Heart left ventricle (tissue), 16 donors: Measurements from ENCODE around the gene LRP2BP. TPM values are rescaled to one million over a fixed set of nuclear protein-coding genes. Genes with fewer than 3 reads are reported as not detected.

Experiments
- ATAC-seq, 4 donors: fragments of 200-7000 bp; cut with Tn5 transposase; one replicate each; pipeline ENCODE4 v1.9.1; 2020 to 2022; ENCODE audit warnings: moderate library complexity in 4 of 4, mild to moderate bottlenecking in 3 of 4, moderate number of reproducible peaks in 1 of 4
- DNase-seq, 5 donors: peaks; one replicate each; pipeline ENCODE4 v3.0.0-alpha.2; 2020
- H3K27ac ChIP-seq, 12 donors: fragments of 200-600 bp; sonication (generic) in 4 of 12; one replicate each; pipeline versions ENCODE4 v1.5.0 to v1.8.0; 2016 to 2022; ENCODE audit warnings: mild to moderate bottlenecking in 2 of 12
- H3K27me3 ChIP-seq, 9 donors: fragments of 200-600 bp; sonication (generic) in 2 of 9; one replicate each; pipeline versions ENCODE4 v1.5.1 to v1.8.0; 2016 to 2022; ENCODE audit warnings: mild to moderate bottlenecking in 3 of 9
- H3K36me3 ChIP-seq, 9 donors: fragments of 200-600 bp; sonication (generic) in 2 of 9; one replicate each; pipeline versions ENCODE4 v1.5.0 to v1.8.0; 2018 to 2022; ENCODE audit warnings: mild to moderate bottlenecking in 2 of 9
- H3K4me1 ChIP-seq, 12 donors: fragments of 200-600 bp; sonication (generic) in 4 of 12; one replicate each; pipeline versions ENCODE4 v1.5.0 to v1.8.0; 2016 to 2022; ENCODE audit warnings: mild to moderate bottlenecking in 3 of 12
- H3K4me3 ChIP-seq, 12 donors: fragments of 200-600 bp; sonication (generic) in 4 of 12; one replicate each; pipeline versions ENCODE4 v1.5.0 to v1.8.0; 2017 to 2022; ENCODE audit warnings: mild to moderate bottlenecking in 9 of 12, moderate library complexity in 4 of 12
- H3K9me3 ChIP-seq, 12 donors: fragments of 200-600 bp; sonication (generic) in 4 of 12; one replicate each; pipeline versions ENCODE4 v1.5.0 to v1.8.0; 2016 to 2022; ENCODE audit warnings: mild to moderate bottlenecking in 1 of 12
- POLR2A ChIP-seq, 2 donors: fragments of 450-650 bp; IDR thresholded peaks; one replicate each; pipeline ENCODE4 v1.6.1; 2017; ENCODE audit warnings: antibody characterized with exemption in 2 of 2, mild to moderate bottlenecking in 2 of 2, moderate library complexity in 2 of 2
- WGBS, 4 donors: extraction: QIAGEN DNeasy Blood & Tissue Kit in 2 of 4; methylation state at CpG; one replicate each; pipeline versions ENCODE4 v1.1.5 to v1.1.7; 2013 to 2018; 5-methylcytosine and 5-hydroxymethylcytosine counted together
- intact Hi-C, 10 donors: fragments of 100-400 bp; cut with DNase I; formaldehyde crosslinking; loops; one replicate each; pipeline versions ENCODE4 v1.11.1 to v1.14.2; 2022
- polyA plus RNA-seq, 2 donors: library from polyadenylated mRNA; stranded (reverse); fragments of 200-250 nt; gene quantifications; one replicate each; pipeline ENCODE4 v1.2.3, GENCODE V29; 2013
- total RNA-seq, 9 donors: library from RNA; depleted of rRNA in 2 of 9; stranded (reverse); fragments of >200 nt in 2 of 9; fragmentation: NEBNext Ultra II Directional in 3 of 9; extraction: Animal tissue kit (Norgen Biotek cat#: 25700) in 3 of 9; gene quantifications; one replicate each; pipeline versions ENCODE4 v1.1.0 to v1.2.4, GENCODE V29; 2016 to 2023
- TF ChIP-seq, protein P1 (sequence below), 12 donors: fragments of 200-600 bp; sonication (generic) in 4 of 12; IDR thresholded peaks; one replicate each; pipeline versions ENCODE4 v1.5.0 to v1.8.0; 2018 to 2022; ENCODE audit warnings: antibody characterized with exemption in 12 of 12, mild to moderate bottlenecking in 5 of 12
- donor health status: ischemic (EF 13 %, LVEDD 7.1; RV severe dilation, severe dysfunction).
- donor health status: healthy with polysubstance abuse.
- donor health status: DM: no; HTN: yes; CAD: no.
- donor health status: DM: no; HTN: no; CAD: no.
- donor health status: ischemic (EF 25% LVEDD 6.9; RV normal size, moderate dysfunction).
- donor health status: ischemic (EF 25% LVEDD 5.7; RV mildly dilated, moderate dysfunction).
- donor health status: healthy.
- donor health status: DM: yes; HTN: yes; CAD: no.
- donor health status: ischemic (EF 35%, LVEDD 5.7; RV mildly dilated, moderate dysfunction).
- donor health status: nonischemic (EF 11% LVEDD 7.7; RV severe dilation, severe dysfunction).
- donor health status: DM: yes; HTN: yes; CAD: no.
- donor health status: PGD.
- donor health status: ischemic (EF 29% LVEDD 5.4; RV normal size, mild dysfunction).
- donor health status: nonischemic (EF 23%, LVEDD 6.1; RV moderate dilation, normal function).

The LRP2BP gene
- total and polyA plus RNA-seq, 11 donors = 0.62 to 3.5 (median 1.3) TPM

GRCh38 chr4:185424905-185425646, 29.4 kb upstream of the LRP2BP start:
- no peaks in the 10 kb centered on the region for H3K9me3 ChIP-seq

DNA sequence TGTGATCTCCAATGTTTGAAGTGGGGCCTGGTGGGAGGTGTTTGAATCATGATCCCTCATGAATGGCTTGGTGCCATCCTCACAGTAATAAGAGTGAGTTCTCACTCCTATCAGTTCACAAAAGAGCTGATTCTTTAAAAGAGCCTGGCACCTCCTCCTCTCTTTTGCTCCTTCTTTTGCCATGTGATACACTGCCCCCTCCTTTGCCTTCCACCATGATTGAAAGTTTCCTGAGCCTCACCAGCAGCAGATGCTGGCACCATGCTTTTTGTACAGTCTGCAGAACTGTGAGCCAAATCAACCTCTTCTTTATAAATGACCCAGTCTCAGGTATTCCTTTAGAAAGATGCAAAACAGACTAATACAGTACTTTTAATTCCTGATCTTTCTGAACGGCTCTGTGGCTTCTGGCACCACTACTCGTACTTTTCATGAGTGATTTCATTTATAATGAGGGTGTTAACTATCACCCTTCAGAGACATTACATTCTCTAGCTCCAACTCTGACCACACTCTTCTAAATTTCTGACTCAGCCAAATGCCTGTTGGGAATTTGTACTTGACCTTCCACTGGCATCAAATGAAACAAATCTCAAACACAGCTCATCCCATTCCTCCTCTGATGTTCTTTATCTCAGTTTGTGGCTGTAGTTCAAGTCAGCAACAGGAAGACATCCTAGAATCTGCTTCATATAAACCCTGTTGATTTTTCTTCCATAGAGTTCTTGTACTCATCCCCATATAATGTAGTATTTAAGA, 25.8 kb upstream of the LRP2BP start:
- peaks cover 0 to 44% (median 28%) of the 10 kb centered on the region in 12 donors for H3K4me1 ChIP-seq
- no peak for TF ChIP-seq POLR2A (IDR thresholded peaks at IDR 0.05)
- TF ChIP-seq, protein P1, sequence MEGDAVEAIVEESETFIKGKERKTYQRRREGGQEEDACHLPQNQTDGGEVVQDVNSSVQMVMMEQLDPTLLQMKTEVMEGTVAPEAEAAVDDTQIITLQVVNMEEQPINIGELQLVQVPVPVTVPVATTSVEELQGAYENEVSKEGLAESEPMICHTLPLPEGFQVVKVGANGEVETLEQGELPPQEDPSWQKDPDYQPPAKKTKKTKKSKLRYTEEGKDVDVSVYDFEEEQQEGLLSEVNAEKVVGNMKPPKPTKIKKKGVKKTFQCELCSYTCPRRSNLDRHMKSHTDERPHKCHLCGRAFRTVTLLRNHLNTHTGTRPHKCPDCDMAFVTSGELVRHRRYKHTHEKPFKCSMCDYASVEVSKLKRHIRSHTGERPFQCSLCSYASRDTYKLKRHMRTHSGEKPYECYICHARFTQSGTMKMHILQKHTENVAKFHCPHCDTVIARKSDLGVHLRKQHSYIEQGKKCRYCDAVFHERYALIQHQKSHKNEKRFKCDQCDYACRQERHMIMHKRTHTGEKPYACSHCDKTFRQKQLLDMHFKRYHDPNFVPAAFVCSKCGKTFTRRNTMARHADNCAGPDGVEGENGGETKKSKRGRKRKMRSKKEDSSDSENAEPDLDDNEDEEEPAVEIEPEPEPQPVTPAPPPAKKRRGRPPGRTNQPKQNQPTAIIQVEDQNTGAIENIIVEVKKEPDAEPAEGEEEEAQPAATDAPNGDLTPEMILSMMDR (IDR thresholded peaks at IDR 0.05) = no peak
- H3K9me3 ChIP-seq = no peaks in the 10 kb centered on the region
- no peaks in the 10 kb centered on the region for H3K27me3 ChIP-seq
- H3K4me3 ChIP-seq = no peak overlapping the region
- no peak overlapping the region for H3K27ac ChIP-seq
- ATAC-seq (no peak), DNase-seq (no peak)
- peaks cover 0 to 55% (median 43%) of the 10 kb centered on the region in 9 donors for H3K36me3 ChIP-seq
- 48 to 77% (median 64%) methylated on average over 2 of the region's 2 CpGs for WGBS, 4 donors
- intact Hi-C loops = loop anchor here in 2 of 10 donors (5.0 to 10.0 kb wide), 2 partner anchors 173 to 176 kb away; no protein-coding TSS in a partner anchor

More at GRCh38 chr4:185424905-185425646, 29.4 kb upstream of the LRP2BP start:
- intact Hi-C loops = loop anchor here in 7 of 10 donors (1.0 to 10.0 kb wide), 6 partner anchors 28 to 172 kb away; partner anchors contain the start of genes ANKRD37 (in 4 of the 7) and CCDC110 (in 1 of the 7)
- H3K27ac ChIP-seq = peak overlapping the region; percentile 84 to 99 (median 96)
- H3K36me3 ChIP-seq = peaks cover 0 to 23% (median 13%) of the 10 kb centered on the region in 9 donors
- no peak for TF ChIP-seq POLR2A (IDR thresholded peaks at IDR 0.05)
- TF ChIP-seq, protein P1 (IDR thresholded peaks at IDR 0.05) = no peak
- H3K4me1 ChIP-seq = peaks cover 0 to 44% (median 28%) of the 10 kb centered on the region in 12 donors
- peak; percentile 9 to 44 (median 42) for ATAC-seq
- no peak for DNase-seq
- peak overlapping the region; percentile 73 to 96 (median 80) for H3K4me3 ChIP-seq
- WGBS, 4 donors = 14 to 17% (median 15%) methylated on average over 13 of the region's 13 CpGs
- no peaks in the 10 kb centered on the region for H3K27me3 ChIP-seq

GRCh38 chr4:185416955-185417354, 21.2 kb upstream of the LRP2BP start:
- H3K27me3 ChIP-seq = no peaks in the 10 kb centered on the region
- TF ChIP-seq POLR2A (IDR thresholded peaks at IDR 0.05) = no peak
- TF ChIP-seq, protein P1 (IDR thresholded peaks at IDR 0.05) = no peak
- ATAC-seq (peak; percentile 57 to 68 (median 62)), DNase-seq (no peak)
- H3K9me3 ChIP-seq = no peaks in the 10 kb centered on the region
- no peak overlapping the region for H3K4me3 ChIP-seq
- H3K36me3 ChIP-seq = peaks cover 0 to 97% (median 83%) of the 10 kb centered on the region in 9 donors
- peaks cover 0 to 20% (median 3%) of the 10 kb centered on the region in 12 donors for H3K4me1 ChIP-seq
- no peak overlapping the region for H3K27ac ChIP-seq
- intact Hi-C loops = no loop called here

DNA sequence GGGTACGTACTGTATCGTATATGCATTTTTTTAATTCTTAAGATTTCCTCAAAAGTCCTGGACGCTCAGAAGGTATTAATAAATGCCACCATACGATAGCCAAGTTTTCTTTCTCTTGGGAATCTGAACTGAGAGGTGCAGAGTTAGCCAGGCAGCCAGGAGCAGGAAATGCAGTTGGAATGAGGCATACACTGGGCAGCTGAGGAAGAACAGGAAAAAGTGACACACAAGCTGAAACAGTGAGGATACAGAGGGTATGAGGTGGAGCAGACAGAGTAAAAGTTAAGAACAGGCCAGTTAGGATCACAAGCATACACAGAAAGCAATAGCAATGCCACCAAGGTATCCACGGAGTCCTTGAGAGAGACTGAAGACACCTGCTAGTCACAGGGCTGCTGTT, 16.7 kb upstream of the LRP2BP start:
- peak in 1 of 4 donors; percentile 29 for ATAC-seq

More for the DNA sequence above, 16.7 kb upstream of the LRP2BP start:
- H3K9me3 ChIP-seq = peaks cover 0 to 6% (median 0%) of the 10 kb centered on the region in 12 donors
- no peak overlapping the region for H3K4me3 ChIP-seq
- intact Hi-C loops = no loop called here
- no peaks in the 10 kb centered on the region for H3K27me3 ChIP-seq
- TF ChIP-seq POLR2A (IDR thresholded peaks at IDR 0.05) = no peak
- TF ChIP-seq, protein P1 (IDR thresholded peaks at IDR 0.05) = no peak
- peaks cover 0 to 9% (median 0%) of the 10 kb centered on the region in 12 donors for H3K4me1 ChIP-seq
- peak overlapping the region in 1 of 12 donors; percentile 34 for H3K27ac ChIP-seq
- WGBS, 4 donors = 81 to 88% (median 86%) methylated on average over 5 of the region's 5 CpGs
- no peak for DNase-seq
- peaks cover 0 to 93% (median 73%) of the 10 kb centered on the region in 9 donors for H3K36me3 ChIP-seq
